ENCODE results near the gene MTF1. TPM values are rescaled to one million over a fixed set of nuclear protein-coding genes. Genes with fewer than 3 reads are reported as not detected.
"Not testable (repeated sequence)": the region's sequence is repeated elsewhere in the genome, so short reads cannot be mapped to it uniquely, and the experiment has no call there.

The MTF1 gene
- polyA plus RNA-seq, 3 donors = 7.8 to 9.4 (median 8.9) TPM

GRCh38 chr1:37808369-37809319 lies 50.7 kb downstream of the MTF1 start:
- DNase-seq (ENCODE audit: extremely low read depth in 1 of 11, low read depth in 9 of 11, low spot score in 4 of 11) = peak in 6 of 11 donors; percentile 20 to 64 (median 51)

DNA sequence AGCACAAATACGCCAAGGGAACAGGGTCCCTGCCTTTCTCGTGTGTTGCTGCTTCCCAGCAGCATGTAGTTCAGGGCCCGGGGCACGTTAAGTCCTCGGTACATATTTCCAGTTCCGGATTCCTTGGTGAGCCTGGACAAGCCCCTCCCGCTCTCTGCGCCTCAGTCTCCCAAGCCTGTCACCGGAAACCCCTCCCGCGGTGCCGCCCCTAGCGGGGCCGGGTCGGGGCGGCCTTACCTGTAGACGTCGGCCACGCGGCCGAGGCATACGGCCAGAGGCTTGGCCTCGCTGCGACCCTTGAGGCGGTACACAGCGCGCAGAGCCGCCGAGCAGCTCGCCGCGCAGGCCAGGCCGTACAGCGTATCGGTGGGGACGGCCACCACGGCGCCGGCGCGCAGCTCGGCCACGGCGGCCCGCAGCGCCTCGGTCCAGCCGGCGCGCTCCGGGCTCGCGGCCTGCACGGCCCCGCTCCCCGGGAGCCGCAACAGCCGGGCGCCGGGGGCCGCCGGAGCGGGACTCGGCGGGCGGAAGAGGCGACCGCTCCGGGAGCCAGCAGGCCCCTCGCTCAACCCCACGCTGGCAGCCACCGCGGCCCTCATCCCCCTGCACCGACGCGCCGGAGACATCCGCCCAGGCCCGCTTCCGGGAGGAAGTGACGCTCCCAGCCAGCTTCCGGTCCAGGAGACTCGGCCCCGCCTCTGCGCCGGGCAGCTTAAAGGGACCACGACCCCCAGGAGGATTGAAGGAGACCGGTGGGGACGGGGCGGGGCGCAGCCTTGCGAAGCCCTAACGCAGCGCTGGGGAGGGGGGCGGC lies 51.6 kb downstream of the MTF1 start, which contains the start of the genes C1orf122 and YRDC:
TSS of gene C1orf122 (plus strand) at position 236 of the 814 bp plus-strand sequence. CDS start 615 bp downstream, outside the sequence.
TSS of gene YRDC (minus strand) at position 654 of the 814 bp plus-strand sequence. CDS start at position 626, 28 bp downstream.
- peak in 10 of 11 donors; percentile 76 to 95 (median 91) for DNase-seq (ENCODE audit: extremely low read depth in 1 of 11, low read depth in 9 of 11, low spot score in 4 of 11)

DNA sequence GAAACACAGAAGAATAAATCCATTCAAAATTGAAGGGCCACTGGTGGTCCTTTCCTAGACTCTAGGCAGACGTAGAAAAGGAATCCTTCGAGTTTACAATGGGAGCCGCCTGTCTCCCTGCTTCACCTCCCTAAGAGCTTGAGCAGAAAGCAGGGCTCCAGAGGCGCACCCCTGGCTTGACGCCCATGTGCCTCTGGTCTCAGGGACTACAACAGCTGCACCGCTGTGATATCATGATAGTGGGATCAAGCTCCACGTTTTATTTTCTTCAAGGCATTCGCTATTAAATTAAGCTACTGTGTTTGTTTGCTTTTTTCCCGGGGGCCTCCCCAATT lies 52.2 kb downstream of the MTF1 start:
- no peak for DNase-seq (ENCODE audit: extremely low read depth in 1 of 11, low read depth in 9 of 11, low spot score in 4 of 11)

GRCh38 chr1:37802439-37802838 lies 57.0 kb downstream of the MTF1 start:
- DNase-seq (ENCODE audit: extremely low read depth in 1 of 11, low read depth in 9 of 11, low spot score in 4 of 11) = no peak

DNA sequence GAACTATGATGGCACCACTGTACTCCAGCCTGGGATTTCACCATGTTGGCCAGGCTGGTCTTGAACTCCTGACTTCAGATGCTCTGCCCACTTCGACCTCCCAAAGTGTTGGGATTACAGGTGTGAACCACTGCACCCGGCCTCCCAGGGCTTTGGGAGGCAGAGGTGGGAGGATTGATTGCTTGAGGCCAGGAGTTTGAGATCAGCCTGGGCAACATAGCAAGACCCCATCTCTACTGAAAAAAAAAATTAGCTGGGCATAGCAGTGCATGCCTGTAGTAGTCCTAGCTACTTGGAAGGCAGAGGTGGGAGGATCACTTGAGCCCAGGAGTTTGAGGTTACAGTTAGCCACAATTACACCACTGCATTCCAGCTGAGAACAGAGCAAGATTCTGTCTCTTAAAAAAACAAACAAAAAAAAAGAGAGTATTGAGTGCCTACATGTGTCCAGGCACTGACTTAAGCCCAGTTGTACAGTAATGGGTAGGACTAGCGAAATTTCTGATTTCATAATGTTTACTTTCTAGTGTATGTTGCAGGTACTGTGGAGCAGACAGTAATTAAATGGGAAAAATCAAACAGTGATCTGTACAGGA lies 61.5 kb downstream of the MTF1 start:
- DNase-seq (ENCODE audit: extremely low read depth in 1 of 11, low read depth in 9 of 11, low spot score in 4 of 11) = no peak

DNA sequence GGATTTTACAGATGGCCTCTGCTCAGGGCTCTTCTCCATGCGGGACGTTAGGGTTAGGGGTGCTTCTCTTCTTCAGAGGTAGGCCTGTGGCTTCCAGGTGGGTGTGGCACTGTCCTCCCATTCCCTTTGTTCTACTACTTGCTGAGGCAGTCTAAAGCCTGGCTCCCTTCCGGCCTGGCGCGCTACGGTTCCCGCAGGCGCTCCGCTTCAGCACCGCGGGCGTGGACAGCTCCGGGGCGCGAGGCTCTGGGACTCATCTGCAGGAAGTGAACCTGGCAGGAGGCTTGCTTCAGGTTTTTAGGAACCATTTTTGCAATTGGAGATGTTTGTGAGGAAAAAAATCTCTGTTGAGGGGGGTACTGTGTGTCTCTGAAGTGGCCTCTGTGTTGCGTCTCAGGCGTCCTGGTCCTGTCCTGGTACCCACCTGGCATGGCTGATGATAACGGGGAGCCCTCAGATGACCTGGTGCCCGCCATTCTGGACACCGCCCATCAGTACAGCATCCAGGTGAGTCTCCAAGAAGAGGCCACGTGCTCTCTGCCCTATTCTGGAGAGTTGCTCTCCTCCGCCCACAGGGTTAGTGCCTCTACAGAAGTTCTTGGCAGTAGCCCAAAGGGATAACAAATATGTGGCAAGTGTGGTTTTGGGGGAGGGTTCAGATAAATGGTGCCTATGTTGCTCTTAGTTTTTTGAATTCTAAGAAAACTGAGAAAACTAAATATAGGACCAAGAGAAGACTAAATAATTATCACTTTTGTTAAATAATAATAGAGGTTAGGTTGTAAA lies 63.9 kb downstream of the MTF1 start:
- DNase-seq (ENCODE audit: extremely low read depth in 1 of 11, low read depth in 9 of 11, low spot score in 4 of 11) = peak in 4 of 11 donors; percentile 35 to 66 (median 54)

GRCh38 chr1:37794372-37795339 lies 64.7 kb downstream of the MTF1 start:
- no peak for DNase-seq (ENCODE audit: extremely low read depth in 1 of 11, low read depth in 9 of 11, low spot score in 4 of 11)

DNA sequence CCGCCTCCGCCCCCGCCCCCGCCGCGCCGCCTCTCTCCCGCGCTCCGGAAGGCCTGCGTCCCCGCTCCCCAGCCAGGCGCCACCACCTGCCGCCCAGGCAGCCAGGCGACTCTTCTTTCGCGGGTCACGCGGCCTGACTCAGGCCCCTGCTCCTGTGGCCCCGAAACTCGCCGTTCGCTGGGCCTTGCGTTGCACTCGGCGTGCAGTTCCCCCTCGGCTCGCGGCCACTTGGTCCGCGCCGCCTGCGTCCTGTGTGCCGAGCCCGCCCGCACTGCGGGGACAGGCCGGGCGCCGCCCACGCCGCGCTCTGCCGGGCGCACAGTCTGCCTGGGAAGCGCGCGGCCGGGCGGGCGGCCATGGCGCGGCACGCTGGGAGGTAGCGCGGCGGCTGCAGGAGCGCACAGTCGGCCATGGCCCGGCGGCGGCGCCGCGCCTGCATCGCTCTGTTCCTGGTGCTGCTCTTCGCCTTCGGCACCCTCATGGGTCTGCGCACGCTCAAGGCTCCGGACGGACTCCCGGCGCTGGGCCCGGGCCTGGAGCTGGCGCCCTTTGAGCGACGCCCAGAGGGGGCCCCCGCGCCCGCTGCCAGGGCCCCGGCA lies 65.5 kb downstream of the MTF1 start, which contains the start of gene MANEAL:
TSS of gene MANEAL (plus strand) at position 75 of the 599 bp plus-strand sequence. CDS start at position 411, 336 bp downstream.
- DNase-seq (ENCODE audit: extremely low read depth in 1 of 11, low read depth in 9 of 11, low spot score in 4 of 11) = peak in 6 of 11 donors; percentile 31 to 49 (median 44)

- DNase-seq (ENCODE audit: extremely low read depth in 1 of 11, low read depth in 9 of 11, low spot score in 4 of 11) = no peak
These were observed 66.3 kb downstream of the MTF1 start for GRCh38 chr1:37792943-37793686.

GRCh38 chr1:37782491-37782890 lies 76.9 kb downstream of the MTF1 start:
- DNase-seq (ENCODE audit: extremely low read depth in 1 of 11, low read depth in 9 of 11, low spot score in 4 of 11) = no peak

GRCh38 chr1:37778654-37779053 lies 80.7 kb downstream of the MTF1 start:
- no peak for DNase-seq (ENCODE audit: extremely low read depth in 1 of 11, low read depth in 9 of 11, low spot score in 4 of 11)

DNA sequence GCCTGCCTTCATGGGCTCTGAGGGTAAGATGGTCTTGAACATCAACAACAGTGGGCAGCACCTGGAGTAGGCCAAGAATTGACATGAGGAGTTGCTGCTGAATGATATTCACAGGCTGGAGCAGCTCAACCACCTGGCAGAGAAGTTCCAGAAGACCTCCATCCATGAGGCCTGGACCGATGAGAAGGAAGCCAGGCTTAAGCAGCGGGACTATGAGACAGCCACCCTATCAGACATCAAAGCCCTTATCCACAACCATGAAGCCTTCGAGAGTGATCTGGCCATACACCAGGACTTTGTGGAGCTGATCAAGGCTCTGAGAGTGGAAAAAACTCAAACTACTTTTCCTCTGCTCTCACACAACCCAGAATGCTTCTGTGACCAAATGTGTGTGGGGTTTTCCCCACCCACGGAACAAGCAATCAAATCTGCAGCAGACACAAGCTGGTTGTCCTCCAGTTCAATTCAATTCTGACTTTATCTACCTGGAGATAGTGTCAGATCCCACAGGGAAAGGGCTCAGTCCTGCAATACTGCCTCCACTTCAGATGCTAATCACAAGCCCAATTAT lies 82.4 kb downstream of the MTF1 start:
- no peak for DNase-seq (ENCODE audit: extremely low read depth in 1 of 11, low read depth in 9 of 11, low spot score in 4 of 11)

DNA sequence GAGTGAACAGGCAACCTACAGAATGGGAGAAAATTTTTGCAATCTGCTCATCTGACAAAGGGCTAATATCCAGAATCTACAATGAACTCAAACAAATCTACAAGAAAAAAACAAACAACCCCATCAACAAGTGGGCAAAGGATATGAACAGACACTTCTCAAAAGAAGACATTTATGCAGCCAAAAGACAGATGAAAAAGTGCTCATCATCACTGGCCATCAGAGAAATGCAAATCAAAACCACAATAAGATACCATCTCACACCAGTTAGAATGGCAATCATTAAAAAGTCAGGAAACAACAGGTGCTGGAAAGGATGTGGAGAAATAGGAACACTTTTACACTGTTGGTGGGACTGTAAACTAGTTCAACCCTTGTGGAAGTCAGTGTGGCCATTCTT lies 88.0 kb downstream of the MTF1 start:
- not testable (repeated sequence) for DNase-seq (ENCODE audit: extremely low read depth in 1 of 11, low read depth in 9 of 11, low spot score in 4 of 11)

- DNase-seq (ENCODE audit: extremely low read depth in 1 of 11, low read depth in 9 of 11, low spot score in 4 of 11) = no peak
These were observed 91.9 kb downstream of the MTF1 start for GRCh38 chr1:37767488-37767887.

- no peak for DNase-seq (ENCODE audit: extremely low read depth in 1 of 11, low read depth in 9 of 11, low spot score in 4 of 11)
These were observed 93.3 kb downstream of the MTF1 start for GRCh38 chr1:37765916-37766664.

Measured in renal cortex interstitium (tissue), 11 donors.